ENCODE data around the gene PPIL1.

GRCh38 chr6:36907781-36908180 is 33.2 kb upstream of the PPIL1 start:
- no peak for TF ChIP-seq POLR2A (IDR thresholded peaks at IDR 0.05; ENCODE audit: low read length)
- no peak for TF ChIP-seq POLR2AphosphoS2 (conservative IDR thresholded peaks at IDR 0.05; ENCODE audit: low read length)
- TF ChIP-seq CTCF (IDR thresholded peaks at IDR 0.05), result no peak
- no peak for TF ChIP-seq RFX5 (IDR thresholded peaks at IDR 0.05)
- no peak for TF ChIP-seq MAFK (IDR thresholded peaks at IDR 0.05; ENCODE audit: partially characterized antibody)
- no peak for TF ChIP-seq REST (IDR thresholded peaks at IDR 0.05)
- TF ChIP-seq TFCP2L1 (CRISPR knock-in tag; IDR thresholded peaks at IDR 0.05), result no peak
- TF ChIP-seq ZNF302 (CRISPR knock-in tag; IDR thresholded peaks at IDR 0.05), result no peak

Data from A549 (cell line).